Measurements from ENCODE around the gene ZSCAN9. TPM values are rescaled to one million over a fixed set of nuclear protein-coding genes. Genes with fewer than 3 reads are reported as not detected.

Gene ZSCAN9
- total RNA-seq, 1 donor from 2014 or later, result 40.1 TPM

GRCh38 chr6:28251661-28252008 is 26.6 kb downstream of the ZSCAN9 start:
- no peaks in the 10 kb centered on the region for H3K27me3 Mint-ChIP-seq
- TF ChIP-seq CTCF (IDR thresholded peaks at IDR 0.05; ENCODE audit: unreplicated experiment), result no peak
- peak; percentile 10 for DNase-seq (ENCODE audit: low spot score, unreplicated experiment)
- peak overlapping the region; percentile 94 for H3K4me3 Mint-ChIP-seq (ENCODE audit: low read depth)
- H3K9me3 Mint-ChIP-seq (ENCODE audit: low read depth), result no peaks in the 10 kb centered on the region
- H3K27ac Mint-ChIP-seq, result peak overlapping the region; percentile 90
- H3K4me1 Mint-ChIP-seq (ENCODE audit: low read depth), result peaks cover 10% of the 10 kb centered on the region
- peaks cover 10% of the 10 kb centered on the region for H3K36me3 Mint-ChIP-seq (ENCODE audit: insufficient read depth)

- TF ChIP-seq CTCF (IDR thresholded peaks at IDR 0.05; ENCODE audit: unreplicated experiment), result no peak
- no peaks in the 10 kb centered on the region for H3K27me3 Mint-ChIP-seq
- peak within 1 kb of the TSS; percentile 94 for H3K4me3 Mint-ChIP-seq (ENCODE audit: low read depth)
- peaks cover 9% of the 10 kb centered on the region for H3K36me3 Mint-ChIP-seq (ENCODE audit: insufficient read depth)
- peak within 1 kb of the TSS; percentile 90 for H3K27ac Mint-ChIP-seq
- peak; percentile 45 for DNase-seq (ENCODE audit: low spot score, unreplicated experiment)
- H3K9me3 Mint-ChIP-seq (ENCODE audit: low read depth), result no peaks in the 10 kb centered on the region
- peaks cover 10% of the 10 kb centered on the region for H3K4me1 Mint-ChIP-seq (ENCODE audit: low read depth)
Observed at GRCh38 chr6:28252009-28252975, 27.2 kb downstream of the ZSCAN9 start, which contains the start of gene ZKSCAN4. Gene ZKSCAN4 (minus strand): TSS chr6:28252269. CDS start chr6:28251980, 289 bp downstream.

GRCh38 chr6:28254121-28254519 is 29.0 kb downstream of the ZSCAN9 start:
- DNase-seq (ENCODE audit: low spot score, unreplicated experiment), result no peak
- H3K27ac Mint-ChIP-seq, result no peak overlapping the region
- TF ChIP-seq CTCF (IDR thresholded peaks at IDR 0.05; ENCODE audit: unreplicated experiment), result no peak
- H3K27me3 Mint-ChIP-seq, result peaks cover 3% of the 10 kb centered on the region
- H3K4me1 Mint-ChIP-seq (ENCODE audit: low read depth), result peaks cover 10% of the 10 kb centered on the region
- H3K4me3 Mint-ChIP-seq (ENCODE audit: low read depth), result no peak overlapping the region
- peaks cover 2% of the 10 kb centered on the region for H3K36me3 Mint-ChIP-seq (ENCODE audit: insufficient read depth)
- no peaks in the 10 kb centered on the region for H3K9me3 Mint-ChIP-seq (ENCODE audit: low read depth)

- Mint-ChIP-seq H3K36me3 (ENCODE audit: insufficient read depth) (no peaks in the 10 kb centered on the region), H3K4me1 (ENCODE audit: low read depth) (peaks cover 5% of the 10 kb centered on the region), H3K9me3 (ENCODE audit: low read depth) (no peaks in the 10 kb centered on the region), H3K27me3 (peaks cover 14% of the 10 kb centered on the region), H3K4me3 (ENCODE audit: low read depth) (no peak overlapping the region), H3K27ac (no peak overlapping the region)
- DNase-seq (ENCODE audit: low spot score, unreplicated experiment), result no peak
- TF ChIP-seq CTCF (IDR thresholded peaks at IDR 0.05; ENCODE audit: unreplicated experiment), result no peak
Observed at GRCh38 chr6:28257042-28257441, 32.0 kb downstream of the ZSCAN9 start.

DNA sequence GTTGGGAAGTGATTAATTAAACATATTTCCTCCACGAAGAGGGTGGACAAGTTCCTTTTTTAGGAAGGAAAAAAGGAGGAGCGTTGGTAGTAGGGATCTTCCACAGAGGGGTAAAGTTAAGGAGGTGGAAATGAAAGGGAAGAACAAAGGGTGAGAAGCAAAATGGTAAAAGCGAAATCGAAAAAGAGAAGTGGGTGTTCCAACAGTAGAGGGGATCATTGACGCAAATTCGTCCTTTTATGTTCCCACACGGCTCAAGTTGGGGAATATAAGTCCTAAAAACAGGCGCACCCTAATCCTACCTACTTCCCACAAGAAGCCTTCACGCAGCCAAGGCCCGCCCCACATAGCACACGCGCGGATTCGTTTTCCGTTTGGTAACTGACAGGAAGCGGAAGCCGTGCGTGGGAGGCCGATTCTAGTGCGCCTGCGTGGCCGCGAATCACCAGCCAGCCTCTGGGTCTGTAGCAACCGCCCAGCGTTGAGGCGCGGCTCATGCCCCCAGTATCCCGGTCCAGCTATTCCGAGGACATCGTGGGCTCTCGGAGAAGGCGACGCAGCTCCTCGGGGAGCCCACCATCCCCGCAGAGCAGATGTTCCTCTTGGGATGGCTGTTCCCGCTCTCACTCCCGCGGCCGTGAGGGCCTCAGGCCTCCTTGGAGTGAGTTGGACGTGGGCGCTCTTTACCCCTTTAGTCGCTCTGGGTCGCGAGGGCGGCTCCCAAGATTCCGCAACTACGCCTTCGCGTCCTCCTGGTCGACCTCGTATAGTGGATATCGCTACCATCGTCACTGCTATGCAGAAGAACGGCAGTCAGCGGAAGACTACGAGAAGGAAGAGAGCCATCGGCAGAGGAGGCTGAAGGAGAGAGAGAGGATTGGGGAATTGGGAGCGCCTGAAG is 34.1 kb downstream of the ZSCAN9 start, which contains the start of gene NKAPL:
Gene NKAPL, plus strand, starts transcription at position 421 of the 901 bp plus-strand sequence. Its CDS starts 75 bp downstream, at position 496.
- Mint-ChIP-seq H3K27ac (no peak within 1 kb of the TSS), H3K36me3 (ENCODE audit: insufficient read depth) (no peaks in the 10 kb centered on the region), H3K9me3 (ENCODE audit: low read depth) (no peaks in the 10 kb centered on the region), H3K4me3 (ENCODE audit: low read depth) (no peak within 1 kb of the TSS), H3K27me3 (peaks cover 18% of the 10 kb centered on the region), H3K4me1 (ENCODE audit: low read depth) (no peaks in the 10 kb centered on the region)
- TF ChIP-seq CTCF (IDR thresholded peaks at IDR 0.05; ENCODE audit: unreplicated experiment), result no peak
- no peak for DNase-seq (ENCODE audit: low spot score, unreplicated experiment)

Measured in progenitor cell of endocrine pancreas (in vitro differentiated cells).